Suprapubic skin (tissue), 4 donors: ENCODE results near the gene UBAC1. TPM values are rescaled to one million over a fixed set of nuclear protein-coding genes. Genes with fewer than 3 reads are reported as not detected.
"Not testable (repeated sequence)": the region's sequence is repeated elsewhere in the genome, so short reads cannot be mapped to it uniquely, and the experiment has no call there.

Source experiments
- DNase-seq, 2 donors: peaks; one replicate each; pipeline ENCODE4 v3.0.0-alpha.2; 2019; ENCODE audit warnings: low spot score in 2 of 2
- H3K27ac ChIP-seq: fragments of 200-600 bp; sonication (generic); one replicate; pipeline ENCODE4 v1.5.1; 2019
- H3K27me3 ChIP-seq: fragments of 200-600 bp; sonication (generic); one replicate; pipeline ENCODE4 v1.5.1; 2019
- H3K36me3 ChIP-seq: fragments of 200-600 bp; sonication (generic); one replicate; pipeline ENCODE4 v1.5.1; 2019
- H3K4me1 ChIP-seq: fragments of 200-600 bp; sonication (generic); one replicate; pipeline ENCODE4 v1.5.1; 2019
- H3K4me3 ChIP-seq: fragments of 200-600 bp; sonication (generic); one replicate; pipeline ENCODE4 v1.5.1; 2019; ENCODE audit warnings: mild to moderate bottlenecking
- H3K9me3 ChIP-seq: fragments of 200-600 bp; sonication (generic); one replicate; pipeline ENCODE4 v1.5.1; 2019
- EP300 ChIP-seq: sonication (generic); formaldehyde crosslinking; IDR thresholded peaks from one replicate; pipeline ENCODE4 v1.6.1; 2017; ENCODE audit warnings: antibody characterized with exemption
- POLR2A ChIP-seq, 2 donors: fragments of 450-650 bp; IDR thresholded peaks; one replicate each; pipeline ENCODE4 v1.6.1; 2017; ENCODE audit warnings: antibody characterized with exemption in 2 of 2, mild to moderate bottlenecking in 2 of 2, moderate library complexity in 2 of 2
- POLR2AphosphoS5 ChIP-seq, 3 donors: sonication (generic); formaldehyde crosslinking; IDR thresholded peaks; one replicate each; pipeline ENCODE4 v1.6.1; 2017; ENCODE audit warnings: antibody characterized with exemption in 3 of 3
- WGBS: methylation state at CpG from one replicate; pipeline ENCODE4 v1.1.5; 2018; 5-methylcytosine and 5-hydroxymethylcytosine counted together
- total RNA-seq, 4 donors: library from RNA; depleted of rRNA; stranded (reverse); fragments of >200 nt; gene quantifications; one replicate each; pipeline ENCODE4 v1.1.0, GENCODE V29; 2016
- TF ChIP-seq, protein P1 (sequence below), 2 donors: fragments of 200-600 bp in 1 of 2; fragments of 450-650 bp in 1 of 2; sonication (generic) in 1 of 2; IDR thresholded peaks; one replicate each; pipeline ENCODE4 v1.5.1; 2016 to 2019; ENCODE audit warnings: antibody characterized with exemption in 2 of 2, mild to moderate bottlenecking in 1 of 2, moderate library complexity in 1 of 2

Gene UBAC1
- total RNA-seq, 4 donors from 2014 or later, result 68.2 to 94.5 (median 83.8) TPM

DNA sequence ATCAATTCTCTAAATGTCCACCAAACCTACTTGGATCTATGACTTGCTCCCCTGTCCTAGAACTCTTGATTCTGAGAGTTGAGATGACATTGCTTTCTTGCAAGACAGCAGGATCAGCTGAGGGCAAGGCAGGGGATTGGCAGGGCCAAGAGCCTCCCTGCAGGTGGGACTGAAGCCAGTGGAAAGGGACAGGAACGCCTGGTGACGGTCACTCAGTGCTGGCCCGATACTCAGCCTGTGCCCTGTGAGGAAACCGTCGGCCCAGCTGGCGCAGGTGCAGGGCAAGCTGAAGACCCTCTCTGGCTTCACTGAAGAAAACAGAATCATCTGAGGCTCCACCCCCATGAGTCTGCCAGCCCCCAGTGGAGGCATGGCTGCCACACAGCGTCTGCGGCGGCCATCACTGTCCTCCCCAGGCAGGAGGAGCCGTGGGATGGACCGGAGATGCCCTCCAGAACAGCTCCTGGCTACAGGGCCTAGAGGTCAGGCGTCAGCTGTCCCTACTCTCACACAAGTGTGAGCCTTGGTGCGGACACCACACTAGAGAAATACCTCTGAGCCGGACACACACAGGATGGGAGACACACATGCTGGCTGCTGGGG, 14.7 kb downstream of the UBAC1 start:
- Histone ChIP-seq H3K4me1 (peaks cover 23% of the 10 kb centered on the region), H3K4me3 (no peak overlapping the region), H3K27ac (no peak overlapping the region), H3K9me3 (no peaks in the 10 kb centered on the region), H3K36me3 (peaks cover 73% of the 10 kb centered on the region), H3K27me3 (no peaks in the 10 kb centered on the region)
- WGBS, result 98% methylated on average over 6 of the region's 14 CpGs
- DNase-seq, result no peak
- TF ChIP-seq EP300, result no peak
- TF ChIP-seq, protein P1, sequence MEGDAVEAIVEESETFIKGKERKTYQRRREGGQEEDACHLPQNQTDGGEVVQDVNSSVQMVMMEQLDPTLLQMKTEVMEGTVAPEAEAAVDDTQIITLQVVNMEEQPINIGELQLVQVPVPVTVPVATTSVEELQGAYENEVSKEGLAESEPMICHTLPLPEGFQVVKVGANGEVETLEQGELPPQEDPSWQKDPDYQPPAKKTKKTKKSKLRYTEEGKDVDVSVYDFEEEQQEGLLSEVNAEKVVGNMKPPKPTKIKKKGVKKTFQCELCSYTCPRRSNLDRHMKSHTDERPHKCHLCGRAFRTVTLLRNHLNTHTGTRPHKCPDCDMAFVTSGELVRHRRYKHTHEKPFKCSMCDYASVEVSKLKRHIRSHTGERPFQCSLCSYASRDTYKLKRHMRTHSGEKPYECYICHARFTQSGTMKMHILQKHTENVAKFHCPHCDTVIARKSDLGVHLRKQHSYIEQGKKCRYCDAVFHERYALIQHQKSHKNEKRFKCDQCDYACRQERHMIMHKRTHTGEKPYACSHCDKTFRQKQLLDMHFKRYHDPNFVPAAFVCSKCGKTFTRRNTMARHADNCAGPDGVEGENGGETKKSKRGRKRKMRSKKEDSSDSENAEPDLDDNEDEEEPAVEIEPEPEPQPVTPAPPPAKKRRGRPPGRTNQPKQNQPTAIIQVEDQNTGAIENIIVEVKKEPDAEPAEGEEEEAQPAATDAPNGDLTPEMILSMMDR (IDR thresholded peaks at IDR 0.05), result no peak
- TF ChIP-seq POLR2AphosphoS5 (IDR thresholded peaks at IDR 0.05), result no peak
- no peak for TF ChIP-seq POLR2A (IDR thresholded peaks at IDR 0.05)

DNA sequence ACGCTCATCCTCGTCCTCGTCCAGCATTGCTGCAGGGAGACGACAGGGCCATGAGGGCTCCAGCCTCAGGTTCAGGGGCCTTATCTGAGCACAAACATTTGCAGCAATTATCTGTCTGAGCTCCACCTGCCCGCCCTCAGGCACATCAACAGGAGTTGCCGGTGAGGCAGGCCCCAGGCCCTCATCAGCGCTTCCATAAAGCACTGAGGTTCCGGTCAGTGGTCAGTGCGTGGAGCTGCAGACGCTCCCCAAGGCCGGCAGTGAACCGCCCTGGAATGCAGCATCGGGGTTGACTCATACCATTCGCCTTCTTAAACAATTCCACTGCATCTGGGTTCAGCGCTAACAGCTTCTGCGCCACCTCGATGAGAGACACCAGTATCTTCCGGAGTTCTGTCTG, 15.2 kb downstream of the UBAC1 start:
- Histone ChIP-seq H3K4me3 (no peak overlapping the region), H3K27ac (no peak overlapping the region), H3K4me1 (peaks cover 20% of the 10 kb centered on the region), H3K9me3 (no peaks in the 10 kb centered on the region), H3K27me3 (no peaks in the 10 kb centered on the region), H3K36me3 (peaks cover 79% of the 10 kb centered on the region)
- 93% methylated on average over 13 of the region's 18 CpGs for WGBS
- DNase-seq, result no peak
- TF ChIP-seq POLR2A (IDR thresholded peaks at IDR 0.05) (no peak), POLR2AphosphoS5 (IDR thresholded peaks at IDR 0.05) (no peak), EP300 (no peak)
- TF ChIP-seq, protein P1 (IDR thresholded peaks at IDR 0.05), result no peak

DNA sequence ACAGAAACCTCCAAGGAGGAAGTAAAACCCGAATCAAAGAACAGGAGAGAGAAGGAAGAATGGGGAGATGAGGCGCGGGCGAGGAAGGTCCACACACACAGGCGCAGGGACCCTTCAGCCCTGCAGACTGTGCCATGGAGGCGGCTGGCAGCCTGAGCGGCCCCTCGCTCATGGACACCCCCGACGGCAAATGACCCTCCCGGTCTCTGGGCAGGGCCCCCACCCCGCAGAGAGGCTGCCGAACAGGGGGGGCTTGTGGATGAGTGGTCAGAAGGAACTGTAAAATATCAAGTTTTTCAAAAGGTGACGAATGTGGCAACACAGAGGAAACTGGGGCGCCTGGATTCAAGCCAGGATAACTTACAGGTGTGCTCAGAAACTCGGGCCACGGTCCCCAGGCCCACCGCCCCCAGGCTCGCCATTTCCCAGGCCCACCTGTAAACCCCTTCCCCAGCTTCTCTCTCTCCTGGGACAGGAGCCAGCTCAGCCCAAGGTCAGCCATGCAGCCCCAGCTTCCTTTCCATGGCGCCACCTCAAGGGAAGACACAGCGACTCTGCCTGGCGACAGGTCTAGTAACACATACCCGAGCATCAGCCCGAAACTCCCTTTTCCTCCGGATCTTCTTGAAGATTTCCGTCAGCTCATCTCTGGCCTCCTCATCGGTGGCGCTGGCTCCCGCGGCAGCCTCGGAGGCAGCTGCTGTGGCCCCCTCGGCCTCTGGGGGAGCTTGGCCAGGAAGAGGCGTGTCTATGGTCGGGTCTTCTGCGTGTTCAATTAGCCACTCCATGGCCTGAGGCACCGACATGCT, 16.5 kb downstream of the UBAC1 start:
- DNase-seq, result no peak
- no peaks in the 10 kb centered on the region for H3K9me3 ChIP-seq
- peaks cover 79% of the 10 kb centered on the region for H3K36me3 ChIP-seq
- TF ChIP-seq, protein P1 (IDR thresholded peaks at IDR 0.05), result no peak
- TF ChIP-seq POLR2A (IDR thresholded peaks at IDR 0.05) (no peak), POLR2AphosphoS5 (IDR thresholded peaks at IDR 0.05) (no peak), EP300 (no peak)
- H3K4me1 ChIP-seq, result peaks cover 14% of the 10 kb centered on the region
- no peaks in the 10 kb centered on the region for H3K27me3 ChIP-seq
- H3K4me3 ChIP-seq, result no peak overlapping the region
- WGBS, result 94% methylated on average over 36 of the region's 36 CpGs
- no peak overlapping the region for H3K27ac ChIP-seq

DNA sequence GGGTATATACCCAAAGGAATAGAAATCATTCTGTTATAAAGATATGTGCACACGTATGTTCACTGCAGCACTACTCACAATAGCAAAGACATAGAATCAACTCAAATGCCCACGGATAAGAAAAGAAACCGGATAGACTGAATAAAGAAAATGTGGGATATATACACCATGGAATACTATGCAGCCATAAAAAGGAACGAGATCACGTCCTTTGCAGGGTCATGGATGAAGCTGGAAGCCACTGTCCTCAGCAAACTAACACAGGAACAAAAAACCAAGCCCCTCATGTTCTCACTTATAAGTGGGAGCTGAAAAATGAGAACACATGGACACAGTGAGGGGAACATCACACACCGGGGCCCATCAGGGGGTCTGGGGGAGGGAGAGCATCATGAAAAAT, 17.6 kb downstream of the UBAC1 start:
- WGBS, result 95% methylated on average over 6 of the region's 6 CpGs
- not testable (repeated sequence) for H3K9me3 ChIP-seq, DNase-seq, H3K4me1 ChIP-seq, H3K4me3 ChIP-seq, H3K27me3 ChIP-seq, H3K27ac ChIP-seq
- peaks cover 85% of the 10 kb centered on the region for H3K36me3 ChIP-seq

DNA sequence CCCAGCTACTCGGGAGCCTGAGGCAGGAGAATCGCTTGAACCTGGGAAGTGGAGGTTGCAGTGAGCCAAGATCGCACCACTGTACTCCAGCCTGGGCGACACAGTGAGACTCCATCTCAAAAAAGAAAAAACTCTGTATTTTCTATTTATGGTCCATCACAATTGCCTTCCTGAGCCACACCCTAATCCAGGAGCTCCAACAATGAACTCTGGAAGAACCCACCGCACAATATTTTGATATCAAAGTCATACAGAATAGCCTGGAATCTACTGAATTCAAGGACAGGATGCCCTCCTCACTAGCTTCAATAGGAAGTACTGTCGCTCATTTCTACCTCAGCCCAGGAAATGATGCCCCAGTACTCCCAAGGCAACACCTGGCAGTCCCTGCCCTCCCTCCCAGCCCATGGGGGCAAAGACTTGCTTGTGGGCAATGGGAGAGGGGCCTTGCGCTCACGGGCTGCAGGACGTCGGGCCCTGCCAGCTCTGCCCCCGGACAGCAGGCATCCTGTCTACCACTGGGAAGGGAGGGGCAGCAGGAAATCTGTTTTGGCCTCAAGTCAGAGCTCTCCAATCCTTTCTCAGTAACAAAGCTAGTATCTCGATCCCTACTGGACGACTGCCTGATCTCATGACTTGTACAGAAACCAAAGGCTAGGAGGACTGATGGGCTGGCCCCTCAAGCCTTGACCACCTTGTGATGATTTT, 19.7 kb downstream of the UBAC1 start:
- no peaks in the 10 kb centered on the region for H3K27me3 ChIP-seq
- no peaks in the 10 kb centered on the region for H3K9me3 ChIP-seq
- H3K4me3 ChIP-seq, result no peak overlapping the region
- DNase-seq, result no peak
- TF ChIP-seq, protein P1 (IDR thresholded peaks at IDR 0.05), result no peak
- TF ChIP-seq POLR2A (IDR thresholded peaks at IDR 0.05) (no peak), POLR2AphosphoS5 (IDR thresholded peaks at IDR 0.05) (no peak), EP300 (no peak)
- H3K4me1 ChIP-seq, result no peaks in the 10 kb centered on the region
- WGBS, result 91% methylated on average over 8 of the region's 13 CpGs
- no peak overlapping the region for H3K27ac ChIP-seq
- H3K36me3 ChIP-seq, result peaks cover 87% of the 10 kb centered on the region
